Stimulated activated memory B cell treated with anti-CD40 and anti-IgM and Interleukin-4, amounts not matched to agents 10 μg/mL and 1 μg/mL and 100 μg/mL, for 72 hours (primary cell): ENCODE measurements around the gene HLA-DMA.
"Not testable (repeated sequence)": the region's sequence is repeated elsewhere in the genome, so short reads cannot be mapped to it uniquely, and the experiment has no call there.

Experiments used
- ATAC-seq: fragments of 150-1000 bp; cut with Tn5 transposase; 2 replicates; pipeline ENCODE4 v1.10.0; 2021
- H3K27ac Mint-ChIP-seq: one replicate; pipeline ENCODE4 v1.8.0; 2022; ENCODE audit warnings: mild to moderate bottlenecking, mixed read lengths
- H3K27me3 Mint-ChIP-seq: one replicate; pipeline ENCODE4 v1.8.0; 2022; ENCODE audit warnings: mixed read lengths
- H3K36me3 Mint-ChIP-seq: one replicate; pipeline ENCODE4 v1.8.0; 2022; ENCODE audit warnings: mixed read lengths
- H3K4me1 Mint-ChIP-seq: one replicate; pipeline ENCODE4 v1.8.0; 2022; ENCODE audit warnings: mixed read lengths
- H3K4me3 Mint-ChIP-seq: one replicate; pipeline ENCODE4 v1.8.0; 2022; ENCODE audit warnings: mild to moderate bottlenecking, moderate library complexity, mixed read lengths
- H3K9me3 Mint-ChIP-seq: one replicate; pipeline ENCODE4 v1.8.0; 2022; ENCODE audit warnings: mixed read lengths

Gene HLA-DMA

DNA sequence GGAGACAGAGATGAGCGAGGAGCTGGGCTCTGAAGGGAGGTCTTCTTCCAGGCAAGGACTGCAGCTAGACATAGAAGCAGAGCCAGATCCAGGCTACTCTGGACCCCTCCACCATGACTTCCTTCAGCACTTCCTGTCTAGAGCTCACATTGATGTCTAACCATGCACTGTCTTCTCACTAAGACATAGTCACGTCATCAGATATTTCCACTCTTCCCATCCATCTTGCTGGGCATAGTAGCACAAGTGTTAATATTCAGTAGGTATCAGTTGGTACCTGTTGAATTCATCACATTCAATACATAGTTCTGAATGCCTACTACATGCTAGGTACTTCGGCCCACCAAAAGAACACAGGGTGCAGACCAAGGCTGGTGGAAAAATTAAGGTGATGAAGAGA lies 2.9 kb downstream of the HLA-DMA start:
- Mint-ChIP-seq H3K27ac (peak overlapping the region; percentile 98), H3K4me3 (peak overlapping the region; percentile 97), H3K27me3 (no peaks in the 10 kb centered on the region), H3K36me3 (peaks cover 59% of the 10 kb centered on the region), H3K4me1 (peaks cover 79% of the 10 kb centered on the region), H3K9me3 (no peaks in the 10 kb centered on the region)
- ATAC-seq = no peak

DNA sequence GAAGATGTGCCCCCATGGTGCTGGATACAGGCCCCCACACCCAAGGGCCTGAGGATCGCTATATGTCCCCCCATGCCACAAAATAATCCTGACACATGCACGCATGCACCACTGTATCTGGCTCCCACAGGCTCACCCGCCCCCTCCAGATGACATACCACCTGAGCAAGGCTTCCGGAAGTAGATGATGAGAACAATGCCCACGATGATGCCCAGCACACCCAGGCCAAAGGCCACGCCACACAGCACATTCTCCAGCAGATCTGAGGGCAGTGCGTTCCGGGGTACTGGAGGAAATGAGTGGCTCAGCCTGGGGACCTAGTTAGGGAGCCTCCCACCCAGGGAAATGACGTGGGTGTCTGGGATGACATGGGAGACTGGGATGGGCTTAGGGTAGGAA lies 3.8 kb downstream of the HLA-DMA start:
- H3K4me1 Mint-ChIP-seq = peaks cover 79% of the 10 kb centered on the region
- H3K36me3 Mint-ChIP-seq = peaks cover 59% of the 10 kb centered on the region
- no peaks in the 10 kb centered on the region for H3K27me3 Mint-ChIP-seq
- no peak for ATAC-seq
- H3K27ac Mint-ChIP-seq = peak overlapping the region; percentile 98
- peak overlapping the region; percentile 97 for H3K4me3 Mint-ChIP-seq
- H3K9me3 Mint-ChIP-seq = no peaks in the 10 kb centered on the region

DNA sequence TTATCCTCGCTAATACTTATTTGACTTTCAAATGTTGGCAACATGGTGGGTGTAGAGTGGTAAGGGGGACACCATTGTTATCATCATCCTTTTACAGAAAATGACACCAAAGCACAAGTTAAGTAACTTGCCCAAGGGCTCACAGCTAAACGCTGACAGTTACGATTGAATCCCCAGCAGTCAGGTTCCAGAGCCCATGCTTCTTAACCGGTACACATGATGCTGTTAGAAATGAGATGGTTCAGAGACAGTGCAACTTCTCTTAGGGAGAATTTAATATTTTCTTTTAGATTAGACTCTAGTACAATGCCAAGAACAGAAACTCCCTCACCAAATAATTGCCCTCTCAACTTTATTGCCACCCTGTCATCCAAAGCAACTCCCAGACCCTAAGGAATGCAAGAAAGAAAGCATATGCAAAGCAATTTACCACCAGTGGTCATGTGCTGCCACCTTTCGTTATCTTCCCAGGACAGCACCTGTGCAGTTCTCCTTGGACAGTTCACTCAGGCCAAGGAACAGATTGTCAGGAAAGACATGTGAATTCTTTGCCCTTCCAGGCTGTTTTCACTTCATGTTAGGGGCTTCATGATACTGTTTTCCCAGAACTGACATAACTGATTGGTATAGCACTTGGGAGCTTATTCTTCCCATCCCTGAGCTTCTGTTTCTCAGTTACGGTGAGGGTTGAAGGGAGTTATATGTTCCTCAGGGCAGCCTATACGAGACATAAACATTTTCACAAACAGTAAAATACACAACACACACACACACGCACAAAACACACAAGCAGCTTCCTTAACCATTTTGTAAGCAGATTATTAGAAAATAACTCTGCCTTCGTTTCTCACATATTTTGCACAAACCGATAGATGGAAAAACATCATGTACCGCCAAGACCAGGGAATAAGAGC lies 5.1 kb downstream of the HLA-DMA start:
- peaks cover 66% of the 10 kb centered on the region for H3K36me3 Mint-ChIP-seq
- peak overlapping the region; percentile 98 for H3K27ac Mint-ChIP-seq

GRCh38 chr6:32946893-32947292 lies 6.0 kb downstream of the HLA-DMA start:
- Mint-ChIP-seq H3K4me3 (peak overlapping the region; percentile 74), H3K9me3 (no peaks in the 10 kb centered on the region), H3K27ac (peak overlapping the region; percentile 98), H3K36me3 (peaks cover 64% of the 10 kb centered on the region), H3K4me1 (peaks cover 92% of the 10 kb centered on the region), H3K27me3 (no peaks in the 10 kb centered on the region)
- ATAC-seq = no peak

More for the DNA sequence above, 5.1 kb downstream of the HLA-DMA start:
- no peaks in the 10 kb centered on the region for H3K27me3 Mint-ChIP-seq
- peak overlapping the region; percentile 74 for H3K4me3 Mint-ChIP-seq
- H3K9me3 Mint-ChIP-seq = no peaks in the 10 kb centered on the region
- no peak for ATAC-seq
- peaks cover 83% of the 10 kb centered on the region for H3K4me1 Mint-ChIP-seq

DNA sequence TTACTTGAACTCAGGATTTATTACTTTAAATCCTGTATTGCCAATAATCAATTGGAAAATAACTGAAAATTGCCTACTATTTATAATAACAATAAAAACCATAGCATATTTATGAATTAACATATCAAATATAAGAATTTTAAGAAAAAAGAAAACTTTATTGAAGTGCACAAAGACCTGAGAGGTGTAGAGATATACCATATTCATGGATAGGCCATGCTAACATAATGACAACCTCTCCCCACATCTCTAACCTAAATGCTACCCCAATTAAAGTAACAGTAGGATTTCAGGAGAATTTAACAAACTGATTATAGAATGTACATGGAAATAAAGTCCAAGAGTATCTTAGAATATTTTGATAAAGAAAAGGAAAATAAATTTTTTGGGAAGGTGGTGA lies 6.9 kb downstream of the HLA-DMA start:
- peaks cover 100% of the 10 kb centered on the region for H3K4me1 Mint-ChIP-seq
- no peaks in the 10 kb centered on the region for H3K9me3 Mint-ChIP-seq
- H3K4me3 Mint-ChIP-seq = peak overlapping the region; percentile 92
- H3K27ac Mint-ChIP-seq = peak overlapping the region; percentile 98
- peaks cover 62% of the 10 kb centered on the region for H3K36me3 Mint-ChIP-seq
- ATAC-seq = no peak
- H3K27me3 Mint-ChIP-seq = no peaks in the 10 kb centered on the region

- Mint-ChIP-seq H3K36me3 (peaks cover 56% of the 10 kb centered on the region), H3K4me1 (peaks cover 93% of the 10 kb centered on the region), H3K27ac (peak overlapping the region; percentile 98)
These were observed 7.7 kb downstream of the HLA-DMA start for GRCh38 chr6:32945108-32945760.

DNA sequence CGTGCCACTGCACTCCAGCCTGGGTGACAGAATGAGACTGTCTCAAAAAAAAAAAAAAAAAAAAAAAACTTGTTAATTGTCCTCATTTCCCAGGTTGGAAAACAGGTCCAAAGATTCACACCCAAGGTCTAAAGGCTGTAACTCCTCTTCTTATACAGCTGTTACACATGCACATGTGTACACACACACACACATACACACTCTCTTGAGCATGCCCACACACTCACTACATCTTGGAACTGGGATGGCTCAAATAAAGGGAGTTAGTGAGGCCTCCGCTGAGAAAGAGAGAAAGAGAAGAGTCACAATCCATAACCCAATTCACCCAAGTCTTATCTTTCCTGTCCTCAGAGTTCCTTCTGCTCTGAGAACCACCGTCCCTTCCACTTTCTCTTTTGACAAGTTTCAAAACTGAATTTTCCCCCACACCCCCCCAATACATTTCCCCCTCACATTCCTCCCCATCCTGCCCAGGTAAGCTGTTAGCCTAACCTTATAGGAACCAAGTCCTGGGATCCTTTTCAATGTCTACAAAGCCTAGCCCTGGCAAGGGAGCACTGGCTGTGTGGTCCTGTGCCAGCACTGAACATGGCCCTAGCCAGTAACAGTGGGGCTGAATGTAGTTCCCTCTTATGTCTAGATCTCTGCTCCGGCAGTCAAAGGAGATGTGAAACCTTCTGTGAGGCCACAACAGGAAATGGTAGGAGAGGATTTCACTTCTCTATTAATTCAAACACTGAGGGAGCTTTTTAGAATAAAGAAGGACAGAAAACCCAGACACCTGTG lies 8.8 kb downstream of the HLA-DMA start:
- no peaks in the 10 kb centered on the region for H3K9me3 Mint-ChIP-seq
- peak; percentile 79 for ATAC-seq
- peaks cover 82% of the 10 kb centered on the region for H3K4me1 Mint-ChIP-seq
- peak overlapping the region; percentile 98 for H3K27ac Mint-ChIP-seq
- H3K4me3 Mint-ChIP-seq = peak overlapping the region; percentile 92
- no peaks in the 10 kb centered on the region for H3K27me3 Mint-ChIP-seq
- H3K36me3 Mint-ChIP-seq = peaks cover 56% of the 10 kb centered on the region

More at GRCh38 chr6:32945108-32945760, 7.7 kb downstream of the HLA-DMA start:
- Mint-ChIP-seq H3K27me3 (no peaks in the 10 kb centered on the region), H3K9me3 (no peaks in the 10 kb centered on the region), H3K4me3 (peak overlapping the region; percentile 92)
- ATAC-seq = peak; percentile 71

DNA sequence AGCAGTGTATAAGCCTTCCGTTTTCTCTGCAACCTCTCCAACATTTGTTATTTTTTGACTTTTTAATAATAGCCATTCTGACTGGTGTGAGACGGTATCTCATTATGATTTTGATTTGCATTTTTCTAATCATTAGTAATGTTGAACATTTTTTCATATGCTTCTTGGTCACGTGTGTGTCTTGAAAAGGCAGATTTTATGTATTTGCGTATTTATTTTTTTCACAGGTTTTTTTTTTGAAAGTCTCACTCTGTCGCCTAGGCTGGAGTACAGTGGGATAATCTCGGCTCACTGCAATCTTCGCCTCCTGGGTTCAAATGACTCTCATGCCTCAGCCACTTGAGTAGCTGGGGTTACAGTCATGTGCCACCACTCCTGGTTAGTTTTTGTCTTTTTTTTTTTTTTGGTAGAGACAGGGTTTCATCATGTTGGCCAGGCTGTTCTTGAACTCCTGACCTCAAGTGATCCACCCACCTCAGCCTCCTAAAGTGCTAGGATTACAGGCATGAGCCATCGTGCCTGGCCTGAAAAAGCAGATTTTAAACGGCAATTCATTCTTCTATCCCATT lies 10.3 kb downstream of the HLA-DMA start:
- H3K27me3 Mint-ChIP-seq, H3K9me3 Mint-ChIP-seq, ATAC-seq: not testable (repeated sequence)
- peak overlapping the region; percentile 92 for H3K4me3 Mint-ChIP-seq
- peaks cover 79% of the 10 kb centered on the region for H3K4me1 Mint-ChIP-seq
- peaks cover 57% of the 10 kb centered on the region for H3K36me3 Mint-ChIP-seq
- peak overlapping the region; percentile 98 for H3K27ac Mint-ChIP-seq

- H3K4me1 Mint-ChIP-seq = peaks cover 79% of the 10 kb centered on the region
- peak overlapping the region; percentile 94 for H3K4me3 Mint-ChIP-seq
- H3K27me3 Mint-ChIP-seq = no peaks in the 10 kb centered on the region
- H3K9me3 Mint-ChIP-seq = no peaks in the 10 kb centered on the region
- peaks cover 57% of the 10 kb centered on the region for H3K36me3 Mint-ChIP-seq
- H3K27ac Mint-ChIP-seq = peak overlapping the region; percentile 98
- ATAC-seq = peak; percentile 82
These were observed 11.6 kb downstream of the HLA-DMA start for GRCh38 chr6:32941214-32941768.

DNA sequence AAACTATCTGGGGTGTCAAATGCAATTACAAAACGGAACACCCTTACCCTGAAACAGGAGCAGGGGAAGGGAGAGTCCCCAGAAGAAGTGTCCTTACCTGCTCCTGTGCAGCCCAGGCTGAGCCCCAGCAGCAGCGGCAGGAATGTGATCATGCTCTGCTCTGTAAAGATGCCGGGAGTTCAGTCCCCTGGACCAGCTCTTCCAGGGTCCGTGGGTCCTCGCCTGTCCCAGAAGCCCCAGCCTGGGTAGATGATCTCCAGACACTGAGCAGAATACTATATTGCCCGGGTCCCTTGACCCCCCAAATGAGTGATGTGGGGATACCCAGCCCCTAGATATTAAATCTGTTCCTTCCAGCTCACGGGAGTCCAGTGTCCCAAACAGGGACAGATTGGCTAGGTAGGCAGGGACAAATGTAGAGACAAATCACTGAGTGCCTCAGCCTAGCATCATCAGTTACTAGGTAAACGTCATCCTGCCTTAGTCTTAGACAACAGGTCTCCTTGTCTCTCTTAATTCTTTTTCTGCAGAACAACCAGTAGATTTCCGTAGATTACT lies 12.2 kb downstream of the HLA-DMA start, which contains the start of gene HLA-DMB:
TSS of gene HLA-DMB (minus strand) at position 373 of the 558 bp plus-strand sequence. CDS start at position 152, 221 bp downstream.
- no peaks in the 10 kb centered on the region for H3K9me3 Mint-ChIP-seq
- no peaks in the 10 kb centered on the region for H3K27me3 Mint-ChIP-seq
- peaks cover 79% of the 10 kb centered on the region for H3K4me1 Mint-ChIP-seq
- H3K4me3 Mint-ChIP-seq = peak within 1 kb of the TSS; percentile 94
- H3K36me3 Mint-ChIP-seq = peaks cover 59% of the 10 kb centered on the region
- peak; percentile 85 for ATAC-seq
- H3K27ac Mint-ChIP-seq = peak within 1 kb of the TSS; percentile 98

DNA sequence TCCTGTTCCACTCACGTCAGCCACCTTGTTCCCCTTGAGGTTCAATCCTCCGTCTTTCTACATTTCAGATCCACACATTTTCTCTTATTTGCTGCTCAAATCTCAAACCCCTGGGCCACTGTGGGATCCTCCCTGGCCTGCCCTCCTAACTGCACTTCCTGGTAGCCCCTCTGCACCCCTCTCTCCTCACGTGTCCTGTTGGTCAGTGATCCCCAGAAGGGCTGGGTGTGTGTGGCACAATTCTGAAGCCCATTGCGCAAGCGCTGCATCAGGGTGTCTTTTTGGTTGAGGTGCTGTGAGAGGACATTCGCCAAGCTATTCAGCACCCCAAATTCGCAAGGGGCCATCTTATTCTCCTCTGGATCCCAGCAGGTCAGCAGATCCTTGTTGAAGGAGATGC lies 14.4 kb downstream of the HLA-DMA start:
- Mint-ChIP-seq H3K4me1 (peaks cover 77% of the 10 kb centered on the region), H3K27me3 (no peaks in the 10 kb centered on the region), H3K4me3 (peak overlapping the region; percentile 85), H3K27ac (peak overlapping the region; percentile 98), H3K36me3 (peaks cover 73% of the 10 kb centered on the region), H3K9me3 (no peaks in the 10 kb centered on the region)
- ATAC-seq = no peak

DNA sequence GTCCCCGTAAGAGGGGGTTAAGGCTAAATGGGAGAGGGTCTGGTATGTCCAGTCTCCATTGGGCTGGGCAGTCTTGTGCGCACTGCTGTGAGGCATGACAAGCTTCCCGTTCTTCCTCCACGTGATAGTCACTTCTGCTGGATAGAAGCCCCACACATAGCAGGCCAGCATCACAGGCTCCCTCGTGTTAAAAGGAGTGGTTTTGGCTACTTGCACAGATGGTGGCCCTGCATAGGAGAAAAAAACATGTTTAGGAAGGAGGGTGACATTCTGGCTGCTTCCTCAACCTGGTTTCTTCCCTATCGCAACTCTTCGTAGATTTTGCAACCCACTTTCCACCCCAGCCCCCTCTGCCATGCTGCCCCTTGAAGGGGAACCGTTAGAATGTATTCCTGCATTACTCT lies 15.7 kb downstream of the HLA-DMA start:
- Mint-ChIP-seq H3K4me1 (peaks cover 75% of the 10 kb centered on the region), H3K27ac (peak overlapping the region; percentile 98), H3K4me3 (peak overlapping the region; percentile 85), H3K9me3 (no peaks in the 10 kb centered on the region), H3K36me3 (peaks cover 63% of the 10 kb centered on the region), H3K27me3 (no peaks in the 10 kb centered on the region)
- no peak for ATAC-seq

DNA sequence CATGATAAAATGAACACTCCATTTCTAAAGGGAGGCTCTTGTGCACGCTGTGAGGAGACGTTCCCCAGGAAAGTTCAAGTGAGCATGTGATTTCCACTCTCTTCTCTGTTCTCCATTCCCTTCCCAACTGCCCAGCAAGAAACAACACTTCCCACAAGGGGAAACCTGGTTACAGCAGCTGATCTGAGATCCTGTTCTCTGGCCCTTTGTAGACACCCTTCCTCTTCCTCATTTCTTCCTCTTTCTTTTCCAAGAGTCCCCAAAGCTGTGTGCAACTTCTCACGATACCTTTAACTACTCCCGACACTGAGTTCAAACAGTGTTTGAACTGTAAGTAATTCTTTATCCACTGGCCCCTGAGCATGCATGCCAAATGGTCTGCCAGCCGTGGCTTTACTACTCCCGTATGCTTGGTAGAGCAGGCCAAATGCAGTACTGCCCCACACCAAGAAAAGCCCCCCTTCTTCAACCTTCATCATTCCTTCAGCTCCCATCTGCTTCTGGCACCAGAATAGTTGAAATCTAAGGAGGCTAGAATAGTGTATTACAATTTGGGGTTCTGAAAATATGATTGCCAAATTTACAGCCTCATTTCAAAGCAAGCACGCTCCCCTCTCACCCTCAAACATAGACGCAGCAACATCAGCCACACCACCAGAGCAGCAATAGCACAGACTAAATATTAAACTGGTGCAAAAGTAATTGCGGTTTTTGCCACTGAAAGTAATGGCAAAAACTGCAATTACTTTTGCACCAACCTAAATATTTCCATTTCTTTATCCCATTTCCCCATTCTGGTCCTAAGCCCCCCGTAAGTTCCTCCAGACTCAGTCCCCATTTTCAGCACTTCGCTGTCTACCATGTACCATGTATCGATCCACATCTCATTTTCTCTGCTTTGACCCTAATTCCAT lies 16.4 kb downstream of the HLA-DMA start:
- Mint-ChIP-seq H3K4me3 (peak overlapping the region; percentile 85), H3K4me1 (peaks cover 70% of the 10 kb centered on the region), H3K36me3 (peaks cover 63% of the 10 kb centered on the region), H3K9me3 (no peaks in the 10 kb centered on the region), H3K27me3 (no peaks in the 10 kb centered on the region), H3K27ac (peak overlapping the region; percentile 98)
- no peak for ATAC-seq
